Measurements from ENCODE around the gene ADM5. TPM values are rescaled to one million over a fixed set of nuclear protein-coding genes. Genes with fewer than 3 reads are reported as not detected.

The ADM5 gene
- total RNA-seq, 1 experiment from 2014 or later: 4.0 TPM

GRCh38 chr19:49730166-49730565, 40.8 kb downstream of the ADM5 start:
- no peaks in the 10 kb centered on the region for H4K20me1 ChIP-seq (ENCODE audit: insufficient read depth, low read depth, low read length)
- no peak overlapping the region for H3K9ac ChIP-seq (ENCODE audit: low read length)
- DNase-seq: no peak
- no peaks in the 10 kb centered on the region for H3K79me2 ChIP-seq (ENCODE audit: low read length)
- no peak overlapping the region for H3K27ac ChIP-seq (ENCODE audit: low read length)
- no peak overlapping the region for H3K4me2 ChIP-seq (ENCODE audit: low read depth, low read length, poor library complexity, severe bottlenecking)
- H3K27me3 ChIP-seq (ENCODE audit: low read length): no peaks in the 10 kb centered on the region
- H2AFZ ChIP-seq (ENCODE audit: low read length): no peak overlapping the region
- no peaks in the 10 kb centered on the region for H3K9me2 ChIP-seq (replicated peaks; ENCODE audit: insufficient read depth, low read length)
- no peak overlapping the region for H3K4me3 ChIP-seq (ENCODE audit: low read length)
- H3K36me3 ChIP-seq (ENCODE audit: insufficient read depth, low read length): no peaks in the 10 kb centered on the region
- H3K4me1 ChIP-seq (ENCODE audit: low read length): no peaks in the 10 kb centered on the region
- H3K9me3 ChIP-seq (ENCODE audit: low read length): no peaks in the 10 kb centered on the region

DNA sequence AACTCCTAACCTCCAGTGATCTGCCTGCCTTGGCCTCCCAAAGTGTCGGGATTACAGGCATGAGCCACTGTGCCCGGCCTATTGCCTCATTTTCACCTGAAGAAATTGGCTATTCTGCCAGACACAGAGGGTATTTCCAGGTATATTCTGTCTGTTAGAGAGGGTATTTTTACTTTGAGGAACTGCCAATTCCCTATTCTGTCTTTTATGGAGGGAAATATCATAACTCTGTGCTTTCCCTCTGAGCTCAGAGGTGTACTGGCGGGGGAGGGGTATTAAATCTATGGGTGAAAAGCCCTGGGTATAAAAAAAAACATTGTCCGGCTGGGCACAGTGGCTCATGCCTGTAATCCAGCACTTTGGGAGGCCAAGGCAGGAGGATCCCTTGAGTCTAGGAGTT, 48.9 kb downstream of the ADM5 start:
- Histone ChIP-seq H3K27me3 (ENCODE audit: low read length) (no peaks in the 10 kb centered on the region), H3K27ac (ENCODE audit: low read length) (no peak overlapping the region), H4K20me1 (ENCODE audit: insufficient read depth, low read depth, low read length) (no peaks in the 10 kb centered on the region), H3K9ac (ENCODE audit: low read length) (no peak overlapping the region), H3K9me3 (ENCODE audit: low read length) (no peaks in the 10 kb centered on the region), H3K79me2 (ENCODE audit: low read length) (no peaks in the 10 kb centered on the region), H3K4me1 (ENCODE audit: low read length) (no peaks in the 10 kb centered on the region), H3K4me3 (ENCODE audit: low read length) (no peak overlapping the region), H3K36me3 (ENCODE audit: insufficient read depth, low read length) (no peaks in the 10 kb centered on the region), H3K9me2 (replicated peaks; ENCODE audit: insufficient read depth, low read length) (no peaks in the 10 kb centered on the region), H3K4me2 (ENCODE audit: low read depth, low read length, poor library complexity, severe bottlenecking) (no peak overlapping the region), H2AFZ (ENCODE audit: low read length) (no peak overlapping the region)
- no peak for DNase-seq

GRCh38 chr19:49739098-49739497, 49.7 kb downstream of the ADM5 start:
- H3K79me2 ChIP-seq (ENCODE audit: low read length): no peaks in the 10 kb centered on the region
- no peaks in the 10 kb centered on the region for H3K9me3 ChIP-seq (ENCODE audit: low read length)
- no peak overlapping the region for H3K4me2 ChIP-seq (ENCODE audit: low read depth, low read length, poor library complexity, severe bottlenecking)
- H3K27me3 ChIP-seq (ENCODE audit: low read length): no peaks in the 10 kb centered on the region
- no peaks in the 10 kb centered on the region for H3K4me1 ChIP-seq (ENCODE audit: low read length)
- no peaks in the 10 kb centered on the region for H3K36me3 ChIP-seq (ENCODE audit: insufficient read depth, low read length)
- no peak overlapping the region for H3K4me3 ChIP-seq (ENCODE audit: low read length)
- H3K9ac ChIP-seq (ENCODE audit: low read length): no peak overlapping the region
- H2AFZ ChIP-seq (ENCODE audit: low read length): no peak overlapping the region
- no peaks in the 10 kb centered on the region for H4K20me1 ChIP-seq (ENCODE audit: insufficient read depth, low read depth, low read length)
- H3K27ac ChIP-seq (ENCODE audit: low read length): no peak overlapping the region
- no peaks in the 10 kb centered on the region for H3K9me2 ChIP-seq (replicated peaks; ENCODE audit: insufficient read depth, low read length)
- no peak for DNase-seq

DNA sequence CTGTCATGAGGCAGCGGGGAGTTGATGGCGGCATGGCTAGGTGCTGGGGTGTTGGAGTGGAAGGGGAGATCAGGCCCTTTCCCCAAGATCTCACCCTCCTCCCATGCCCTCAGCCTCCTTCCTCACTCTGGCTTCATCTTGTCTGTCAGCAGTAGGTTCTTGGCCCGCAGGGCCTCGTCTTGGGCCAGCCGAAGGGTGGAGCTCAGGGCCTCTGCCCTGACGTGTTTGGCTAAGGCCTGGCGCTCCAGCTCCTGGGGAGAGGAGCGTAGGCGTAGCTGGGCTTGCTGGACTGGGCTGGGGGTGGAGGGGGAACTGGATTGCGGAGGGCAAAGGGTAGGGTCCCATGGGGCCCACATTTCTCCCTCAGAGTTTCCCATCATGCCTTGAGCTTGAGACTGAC, 50.5 kb downstream of the ADM5 start:
- Histone ChIP-seq H3K4me3 (ENCODE audit: low read length) (no peak overlapping the region), H3K4me2 (ENCODE audit: low read depth, low read length, poor library complexity, severe bottlenecking) (no peak overlapping the region), H3K9ac (ENCODE audit: low read length) (no peak overlapping the region), H2AFZ (ENCODE audit: low read length) (no peak overlapping the region), H3K27me3 (ENCODE audit: low read length) (no peaks in the 10 kb centered on the region), H3K9me2 (replicated peaks; ENCODE audit: insufficient read depth, low read length) (no peaks in the 10 kb centered on the region), H4K20me1 (ENCODE audit: insufficient read depth, low read depth, low read length) (no peaks in the 10 kb centered on the region), H3K4me1 (ENCODE audit: low read length) (no peaks in the 10 kb centered on the region), H3K9me3 (ENCODE audit: low read length) (no peaks in the 10 kb centered on the region), H3K27ac (ENCODE audit: low read length) (no peak overlapping the region), H3K79me2 (ENCODE audit: low read length) (no peaks in the 10 kb centered on the region), H3K36me3 (ENCODE audit: insufficient read depth, low read length) (no peaks in the 10 kb centered on the region)
- no peak for DNase-seq

Small RNA genes within 50 kb of the gene (small RNA-seq; reads per million reads assigned to genes)
- gene MIR5088: not detected

Other genes with a start within 250 kb of the ADM5 start
- gene SLC17A7, start 248.1 kb upstream of the ADM5 start, total RNA-seq (2014; rRNA removed; shearing (Covaris generic); ENCODE audit: low replicate concordance): 0.47 and 0.63 TPM in 2 replicates
- 163 and 223 TPM in 2 replicates for gene PIH1D1, start 237.8 kb upstream of the ADM5 start, total RNA-seq (2014; rRNA removed; shearing (Covaris generic); ENCODE audit: low replicate concordance)
- gene ALDH16A1, start 236.4 kb upstream of the ADM5 start, total RNA-seq (2014; rRNA removed; shearing (Covaris generic); ENCODE audit: low replicate concordance): 15.9 and 83.3 TPM in 2 replicates
- 18.8 and 19.3 TPM in 2 replicates for gene FLT3LG, start 215.4 kb upstream of the ADM5 start, total RNA-seq (2014; rRNA removed; shearing (Covaris generic); ENCODE audit: low replicate concordance)
- gene RPL13A, start 202.0 kb upstream of the ADM5 start, total RNA-seq (2014; rRNA removed; shearing (Covaris generic); ENCODE audit: low replicate concordance): 6,359 and 8,659 TPM in 2 replicates
- gene RPS11, start 193.2 kb upstream of the ADM5 start, total RNA-seq (2014; rRNA removed; shearing (Covaris generic); ENCODE audit: low replicate concordance): 6,857 and 9,247 TPM in 2 replicates
- gene FCGRT, start 176.9 kb upstream of the ADM5 start, total RNA-seq (2014; rRNA removed; shearing (Covaris generic); ENCODE audit: low replicate concordance): 1.8 and 3.5 TPM in 2 replicates
- gene RCN3, start 161.6 kb upstream of the ADM5 start, total RNA-seq (2014; rRNA removed; shearing (Covaris generic); ENCODE audit: low replicate concordance): 0.22 TPM in 1 of 2 replicates, not detected in the other
- gene NOSIP, start 109.0 kb upstream of the ADM5 start, total RNA-seq (2014; rRNA removed; shearing (Covaris generic); ENCODE audit: low replicate concordance): 68.5 and 136 TPM in 2 replicates
- gene PRRG2, start 108.3 kb upstream of the ADM5 start, total RNA-seq (2014; rRNA removed; shearing (Covaris generic); ENCODE audit: low replicate concordance): 1.3 and 3.8 TPM in 2 replicates
- gene PRR12, start 98.4 kb upstream of the ADM5 start, total RNA-seq (2014; rRNA removed; shearing (Covaris generic); ENCODE audit: low replicate concordance): 8.7 and 12.8 TPM in 2 replicates
- 0.22 and 1.8 TPM in 2 replicates for gene RRAS, start 49.5 kb upstream of the ADM5 start, total RNA-seq (2014; rRNA removed; shearing (Covaris generic); ENCODE audit: low replicate concordance)
- 8.3 and 19.6 TPM in 2 replicates for gene SCAF1, start 47.4 kb upstream of the ADM5 start, total RNA-seq (2014; rRNA removed; shearing (Covaris generic); ENCODE audit: low replicate concordance)
- 78.2 and 293 TPM in 2 replicates for gene IRF3, start 23.7 kb upstream of the ADM5 start, total RNA-seq (2014; rRNA removed; shearing (Covaris generic); ENCODE audit: low replicate concordance)
- 25.6 and 35.4 TPM in 2 replicates for gene BCL2L12, start 23.7 kb upstream of the ADM5 start, total RNA-seq (2014; rRNA removed; shearing (Covaris generic); ENCODE audit: low replicate concordance)
- gene PRMT1, start 12.3 kb upstream of the ADM5 start, total RNA-seq (2014; rRNA removed; shearing (Covaris generic); ENCODE audit: low replicate concordance): 293 and 522 TPM in 2 replicates
- 0.26 and 1.3 TPM in 2 replicates for gene CPT1C, start 1.5 kb downstream of the ADM5 start, total RNA-seq (2014; rRNA removed; shearing (Covaris generic); ENCODE audit: low replicate concordance)
- 5.7 and 17.9 TPM in 2 replicates for gene TSKS, start 73.7 kb downstream of the ADM5 start, total RNA-seq (2014; rRNA removed; shearing (Covaris generic); ENCODE audit: low replicate concordance)
- 32.4 and 54.7 TPM in 2 replicates for gene AP2A1, start 77.4 kb downstream of the ADM5 start, total RNA-seq (2014; rRNA removed; shearing (Covaris generic); ENCODE audit: low replicate concordance)
- 15.8 and 38.3 TPM in 2 replicates for gene FUZ, start 123.7 kb downstream of the ADM5 start, total RNA-seq (2014; rRNA removed; shearing (Covaris generic); ENCODE audit: low replicate concordance)
- gene MED25, start 128.7 kb downstream of the ADM5 start, total RNA-seq (2014; rRNA removed; shearing (Covaris generic); ENCODE audit: low replicate concordance): 37.8 and 40.5 TPM in 2 replicates
- 67.8 and 114 TPM in 2 replicates for gene PTOV1, start 161.6 kb downstream of the ADM5 start, total RNA-seq (2014; rRNA removed; shearing (Covaris generic); ENCODE audit: low replicate concordance)
- 49.4 and 101 TPM in 2 replicates for gene PNKP, start 178.0 kb downstream of the ADM5 start, total RNA-seq (2014; rRNA removed; shearing (Covaris generic); ENCODE audit: low replicate concordance)
- 8.2 and 8.9 TPM in 2 replicates for gene AKT1S1, start 187.8 kb downstream of the ADM5 start, total RNA-seq (2014; rRNA removed; shearing (Covaris generic); ENCODE audit: low replicate concordance)
- gene TBC1D17, start 188.1 kb downstream of the ADM5 start, total RNA-seq (2014; rRNA removed; shearing (Covaris generic); ENCODE audit: low replicate concordance): 13.6 and 17.8 TPM in 2 replicates
- not detected in 2 replicates for gene IL4I1, start 207.3 kb downstream of the ADM5 start, total RNA-seq (2014; rRNA removed; shearing (Covaris generic); ENCODE audit: low replicate concordance)
- gene ATF5, start 239.6 kb downstream of the ADM5 start, total RNA-seq (2014; rRNA removed; shearing (Covaris generic); ENCODE audit: low replicate concordance): 454 and 537 TPM in 2 replicates
- gene NUP62, start 239.9 kb downstream of the ADM5 start, total RNA-seq (2014; rRNA removed; shearing (Covaris generic); ENCODE audit: low replicate concordance): 35.0 and 37.9 TPM in 2 replicates